Medulla oblongata (tissue), 1 donor: ENCODE results near the gene PAN2.

Source experiments
- DNase-seq: peaks from one replicate; pipeline ENCODE4 v3.0.0-alpha.2; 2015; ENCODE audit errors: extremely low spot score

The PAN2 gene

DNA sequence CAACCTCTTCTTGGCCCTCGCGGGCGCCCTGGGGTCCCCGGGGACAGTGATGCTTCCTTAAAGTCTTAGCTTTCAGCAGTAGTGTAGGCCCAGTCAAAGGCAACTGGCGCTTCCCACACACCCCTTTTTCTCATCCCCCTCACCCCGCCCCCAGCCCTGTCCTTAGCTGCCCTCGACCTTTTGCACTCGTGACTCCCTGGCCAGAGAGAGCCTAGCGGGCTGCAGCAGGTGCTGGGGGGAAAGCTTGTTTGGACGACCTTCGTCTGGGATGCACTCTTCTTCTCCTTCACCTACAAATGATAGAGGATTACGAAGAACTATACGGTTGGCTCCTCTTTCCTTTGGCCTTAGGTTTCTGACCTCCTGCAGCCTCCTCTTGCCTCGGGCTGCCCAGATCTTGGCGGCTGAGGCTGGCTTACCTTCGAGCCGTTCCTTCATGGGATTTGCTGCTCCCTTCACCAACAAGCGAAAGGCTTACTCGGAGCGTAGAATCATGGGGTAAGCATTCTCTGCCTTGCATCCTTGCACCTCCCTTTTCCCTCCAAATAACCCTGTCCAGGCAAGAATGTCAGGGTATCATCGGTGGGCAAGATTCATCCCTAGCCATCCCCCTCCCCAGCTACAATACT lies 66.2 kb downstream of the PAN2 start:
- DNase-seq: peak; percentile 31

DNA sequence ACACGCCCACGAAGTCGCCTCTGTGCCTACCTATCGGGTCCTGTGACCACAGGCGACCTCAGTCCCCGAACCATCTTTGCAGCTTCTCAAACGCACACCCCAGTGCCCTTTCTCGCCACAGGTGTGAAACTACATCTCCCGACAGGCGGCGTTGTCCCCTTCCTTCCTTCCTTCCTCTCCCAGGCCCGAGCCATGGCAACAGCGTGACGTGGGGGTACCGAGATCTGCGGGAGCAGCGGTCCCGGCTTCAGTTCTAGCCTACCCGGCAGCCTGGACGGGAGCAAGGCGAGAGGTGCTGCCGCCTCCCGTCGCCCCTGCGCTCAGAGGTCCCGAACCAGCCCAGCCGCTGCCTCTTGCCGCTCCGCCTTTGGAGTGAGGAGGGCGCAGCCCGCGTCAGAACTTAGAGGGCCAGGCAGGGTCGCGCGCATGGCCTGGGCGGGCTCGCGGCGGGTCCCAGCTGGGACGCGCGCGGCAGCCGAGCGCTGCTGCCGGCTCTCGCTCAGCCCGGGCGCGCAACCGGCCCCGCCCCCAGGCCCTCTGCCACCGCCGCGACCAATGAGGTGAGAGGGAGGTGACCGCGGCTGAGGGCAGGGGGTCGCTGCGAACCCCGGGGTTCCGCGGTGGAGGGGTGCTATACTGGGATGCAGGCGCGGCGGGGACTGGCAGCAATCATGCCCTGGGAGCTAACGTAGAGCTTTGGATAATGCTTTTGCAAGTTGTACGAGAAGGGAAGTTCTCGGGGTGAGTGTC lies 66.9 kb downstream of the PAN2 start, which contains the start of gene COQ10A:
Gene COQ10A, plus strand, starts transcription at position 250 of the 750 bp plus-strand sequence. Its CDS starts 177 bp downstream, at position 427.
- DNase-seq: peak; percentile 94
